Measurements from ENCODE around the gene NFAT5.

- TF ChIP-seq CTCF (IDR thresholded peaks at IDR 0.05) (no peak), POLR2A (IDR thresholded peaks at IDR 0.05) (no peak)
These were observed 49.8 kb downstream of the NFAT5 start for GRCh38 chr16:69615528-69615927.
